NK-92 (cell line): ENCODE measurements around the gene NAA10.
A peak's percentile ranks its signal among the peaks of the same experiment; 100 is the strongest.
"Not testable (repeated sequence)": the region's sequence is repeated elsewhere in the genome, so short reads cannot be mapped to it uniquely, and the experiment has no call there.

Experiments used
- DNase-seq: peaks from one replicate; lab custom pipeline; 2025; ENCODE audit not compliant: unreplicated experiment; lab: John Stamatoyannopoulos, UW

NAA10 gene

DNA sequence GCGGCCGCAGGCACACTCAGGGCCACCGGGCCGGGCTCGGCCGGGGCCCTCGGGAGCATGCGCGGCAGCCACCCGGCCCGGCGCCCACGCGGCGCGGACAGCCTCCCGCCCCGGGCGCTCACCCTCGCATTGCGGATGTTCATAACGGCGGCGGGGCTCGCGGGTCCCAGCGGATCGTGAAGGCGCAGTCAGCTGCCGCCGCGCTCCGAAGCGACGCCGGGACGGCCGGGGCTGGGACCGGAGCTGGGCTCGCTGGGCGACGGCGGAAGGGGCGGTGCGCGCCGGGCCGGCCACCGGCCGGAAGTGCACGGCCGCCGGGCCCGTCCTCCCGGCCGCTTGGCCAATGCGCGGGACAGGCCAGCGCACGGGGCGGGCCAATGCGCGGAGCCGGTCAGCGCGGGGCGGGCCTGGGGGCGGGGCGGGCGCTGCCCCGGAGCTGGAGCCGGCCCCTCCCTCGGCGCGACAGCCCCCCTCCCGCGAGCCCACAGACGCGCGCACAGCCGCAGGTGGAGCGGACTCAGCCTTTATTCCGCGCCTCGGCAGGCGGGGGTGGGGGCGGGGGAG is at the start of gene NAA10:
Gene NAA10 (minus strand): TSS at position 276 of the 564 bp plus-strand sequence. CDS start 133 bp downstream, at position 143.
- no peak for DNase-seq

DNA sequence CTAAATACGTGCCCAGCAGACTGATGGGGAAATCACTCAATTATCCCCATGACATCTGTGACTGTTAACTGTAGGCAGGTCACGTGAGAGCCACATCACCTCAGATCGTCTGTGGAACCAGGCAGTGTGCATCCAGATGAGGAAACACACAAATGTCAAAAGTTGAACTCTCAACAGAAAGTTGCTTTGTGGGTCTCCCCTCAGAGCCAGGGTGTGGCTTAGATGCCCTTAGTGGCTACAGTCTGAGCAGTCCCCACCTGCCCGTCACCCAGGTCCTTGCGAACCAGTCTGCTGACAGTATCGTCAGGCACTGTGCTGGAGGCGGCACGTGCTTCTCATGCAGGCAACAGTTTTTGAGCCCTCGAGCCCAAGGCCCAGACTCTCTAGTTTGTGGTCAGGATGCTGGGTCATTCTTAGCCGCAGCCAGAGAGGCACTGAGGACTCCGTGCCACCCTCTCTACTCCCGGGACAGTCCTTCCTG is 48.5 kb upstream of the NAA10 start:
- DNase-seq: no peak

DNA sequence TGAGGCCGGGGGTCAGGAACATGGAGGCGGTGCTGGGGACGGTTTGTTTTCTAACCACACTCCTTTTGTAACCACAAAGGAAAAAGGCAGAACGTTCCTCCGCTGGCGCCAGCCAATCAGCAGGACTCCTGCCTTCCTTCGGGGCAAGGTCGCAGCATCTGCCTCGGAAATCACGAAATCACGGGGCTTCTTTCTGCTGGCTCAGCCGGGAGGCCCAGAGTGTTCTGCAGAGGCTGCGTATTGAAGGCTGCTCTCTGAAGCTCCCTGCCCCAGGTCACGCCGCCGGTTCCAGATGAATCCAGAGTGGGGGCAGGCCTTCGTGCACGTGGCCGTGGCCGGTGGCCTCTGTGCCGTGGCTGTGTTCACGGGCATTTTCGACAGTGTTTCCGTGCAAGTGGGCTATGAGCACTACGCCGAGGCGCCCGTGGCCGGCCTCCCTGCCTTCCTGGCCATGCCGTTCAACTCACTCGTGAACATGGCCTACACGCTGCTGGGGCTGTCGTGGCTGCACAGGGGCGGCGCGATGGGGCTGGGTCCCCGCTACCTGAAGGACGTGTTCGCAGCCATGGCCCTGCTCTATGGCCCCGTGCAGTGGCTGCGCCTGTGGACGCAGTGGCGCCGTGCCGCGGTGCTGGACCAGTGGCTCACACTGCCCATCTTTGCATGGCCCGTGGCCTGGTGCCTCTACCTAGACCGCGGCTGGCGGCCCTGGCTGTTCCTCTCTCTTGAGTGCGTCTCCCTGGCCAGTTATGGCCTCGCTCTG is 47.1 kb upstream of the NAA10 start:
- DNase-seq: no peak

DNA sequence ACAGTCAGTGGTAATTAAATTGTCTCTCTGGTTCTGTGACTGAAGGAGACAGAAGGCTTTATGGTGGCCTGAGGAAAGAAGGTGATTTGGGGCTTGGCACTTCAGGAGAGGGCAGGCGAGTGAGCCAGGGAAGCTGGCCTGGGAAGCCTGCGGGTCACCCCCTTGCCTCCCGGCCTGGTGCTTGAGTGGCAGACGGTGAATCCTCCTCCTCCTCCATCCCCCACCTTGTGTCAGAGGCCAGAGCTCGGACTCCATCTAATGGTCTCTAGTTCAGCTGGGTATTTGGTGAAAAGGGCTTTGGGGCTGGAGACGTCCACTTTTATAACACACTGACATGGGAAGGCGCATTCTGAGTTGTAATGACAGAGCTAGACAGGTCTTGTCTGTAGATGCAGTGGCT is 46.4 kb upstream of the NAA10 start:
- no peak for DNase-seq

DNA sequence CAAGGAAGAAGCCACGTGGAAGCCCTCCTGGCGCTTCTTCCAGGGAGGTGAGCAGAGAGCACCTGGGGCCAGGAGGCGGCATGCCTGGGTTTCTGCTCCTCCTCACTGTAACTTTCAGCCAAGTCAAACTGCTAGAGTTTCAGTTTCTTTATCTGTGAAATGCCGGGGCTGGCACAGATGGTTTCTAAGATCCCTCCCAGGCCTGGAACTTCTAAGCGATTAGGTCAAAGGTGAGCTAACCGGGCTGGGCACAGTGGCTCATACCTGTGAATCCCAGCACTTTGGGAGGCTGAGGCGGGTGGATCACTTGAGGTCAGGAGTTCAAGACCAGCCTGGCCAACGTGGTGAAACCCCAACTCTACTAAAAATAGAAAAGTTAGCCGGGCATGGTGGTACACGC is 45.6 kb upstream of the NAA10 start:
- DNase-seq: not testable (repeated sequence)

DNA sequence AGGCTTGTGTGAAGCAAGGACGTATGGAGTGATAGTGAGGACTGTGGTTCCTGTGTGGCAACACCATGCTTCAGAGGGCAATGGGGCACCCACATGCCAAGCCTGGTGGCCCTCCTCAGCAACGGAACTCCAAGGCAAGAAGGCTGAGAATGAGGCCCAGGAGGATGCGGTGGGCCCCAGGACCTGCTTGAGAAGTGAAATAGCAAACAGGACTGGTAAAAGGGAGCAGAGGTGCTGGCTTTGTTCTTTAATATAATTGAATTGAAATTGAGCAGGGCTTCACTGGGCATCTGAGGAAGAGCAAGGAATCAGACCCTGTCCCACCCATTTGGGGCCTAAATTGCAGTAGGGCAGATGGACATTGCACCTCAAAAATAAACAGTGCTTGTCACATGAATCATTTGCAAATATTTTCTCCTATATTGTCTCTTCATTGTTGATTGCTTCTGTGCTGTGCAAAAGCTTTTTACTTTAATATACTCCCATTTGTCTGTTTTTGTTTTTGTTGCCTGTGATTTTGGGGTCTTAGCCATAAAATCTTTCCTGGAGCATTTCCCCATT is 40.0 kb upstream of the NAA10 start:
- no peak for DNase-seq

DNA sequence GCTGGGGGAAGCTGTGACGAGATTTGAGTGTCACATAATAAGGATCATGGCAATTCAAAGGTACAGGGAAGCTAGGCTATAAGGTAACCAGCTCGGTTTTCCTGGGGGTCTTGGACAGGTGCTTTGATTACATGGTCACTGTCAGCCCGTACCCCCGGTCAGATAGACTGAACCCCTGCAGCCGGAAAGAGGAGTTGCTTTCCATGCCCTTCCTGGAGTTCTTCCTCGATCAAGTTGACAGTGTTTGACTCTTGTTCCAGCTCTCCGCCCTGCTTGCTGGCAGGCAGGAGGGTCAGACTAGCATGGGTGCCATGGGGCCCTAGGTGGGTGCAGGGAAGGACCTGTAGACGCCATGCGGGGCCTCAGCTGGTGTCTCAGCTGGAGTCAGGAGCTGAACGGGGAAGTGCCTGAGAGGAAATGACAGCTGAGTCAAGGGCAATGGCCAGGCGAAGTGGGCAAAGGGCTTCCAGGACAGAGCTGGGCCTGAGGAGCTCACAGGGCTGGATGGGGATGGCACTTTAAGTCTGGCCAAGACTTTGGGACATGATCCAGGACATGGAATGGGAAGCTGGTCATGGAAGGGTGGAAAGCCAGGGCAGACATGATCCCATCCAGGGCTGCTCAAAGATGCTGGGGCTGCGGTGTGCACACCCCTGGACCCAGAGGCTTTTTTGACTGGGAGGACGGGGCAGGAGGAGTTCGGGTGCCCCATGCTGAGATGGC is 39.3 kb upstream of the NAA10 start:
- no peak for DNase-seq

DNA sequence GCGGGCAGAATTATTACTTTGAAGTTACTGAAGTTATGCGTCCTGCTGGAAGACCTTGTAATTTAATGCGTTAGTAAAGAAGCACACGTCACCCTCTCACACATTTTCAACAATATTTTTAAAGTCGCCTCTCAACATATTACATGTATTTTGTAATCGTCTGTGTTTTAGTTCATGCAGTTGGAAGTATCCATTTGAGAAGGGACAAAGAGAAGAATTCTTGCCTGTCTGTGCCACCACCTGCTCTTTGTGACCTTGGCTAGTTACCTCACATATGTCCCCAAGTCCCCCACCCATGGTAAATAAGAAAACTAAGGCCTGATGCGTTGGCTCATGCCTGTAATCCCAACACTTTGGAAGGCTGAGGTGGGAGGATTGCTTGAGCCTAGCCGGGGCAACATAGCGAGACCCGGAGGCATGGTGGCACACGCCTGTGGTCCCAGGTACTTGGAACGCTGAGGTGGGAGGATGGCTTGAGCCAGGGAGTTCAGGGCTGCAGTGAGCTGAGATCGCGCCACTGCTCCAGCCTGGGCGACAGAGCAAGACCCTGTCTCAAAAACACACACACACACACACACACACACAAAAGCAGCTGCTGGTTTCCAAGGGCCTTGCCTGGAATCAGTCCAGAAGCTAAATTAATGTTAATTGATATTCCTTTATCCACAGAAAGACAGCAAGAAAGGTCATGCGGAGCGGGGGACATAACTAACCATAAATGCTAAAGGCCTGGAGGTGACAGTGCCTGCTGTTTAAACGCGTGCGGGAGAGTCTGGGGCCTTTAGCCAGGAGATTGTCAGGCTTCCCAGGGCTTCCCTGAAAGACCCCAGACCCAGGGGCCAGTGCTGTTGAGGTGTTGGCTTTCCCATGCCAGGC is 38.5 kb upstream of the NAA10 start:
- DNase-seq: no peak

DNA sequence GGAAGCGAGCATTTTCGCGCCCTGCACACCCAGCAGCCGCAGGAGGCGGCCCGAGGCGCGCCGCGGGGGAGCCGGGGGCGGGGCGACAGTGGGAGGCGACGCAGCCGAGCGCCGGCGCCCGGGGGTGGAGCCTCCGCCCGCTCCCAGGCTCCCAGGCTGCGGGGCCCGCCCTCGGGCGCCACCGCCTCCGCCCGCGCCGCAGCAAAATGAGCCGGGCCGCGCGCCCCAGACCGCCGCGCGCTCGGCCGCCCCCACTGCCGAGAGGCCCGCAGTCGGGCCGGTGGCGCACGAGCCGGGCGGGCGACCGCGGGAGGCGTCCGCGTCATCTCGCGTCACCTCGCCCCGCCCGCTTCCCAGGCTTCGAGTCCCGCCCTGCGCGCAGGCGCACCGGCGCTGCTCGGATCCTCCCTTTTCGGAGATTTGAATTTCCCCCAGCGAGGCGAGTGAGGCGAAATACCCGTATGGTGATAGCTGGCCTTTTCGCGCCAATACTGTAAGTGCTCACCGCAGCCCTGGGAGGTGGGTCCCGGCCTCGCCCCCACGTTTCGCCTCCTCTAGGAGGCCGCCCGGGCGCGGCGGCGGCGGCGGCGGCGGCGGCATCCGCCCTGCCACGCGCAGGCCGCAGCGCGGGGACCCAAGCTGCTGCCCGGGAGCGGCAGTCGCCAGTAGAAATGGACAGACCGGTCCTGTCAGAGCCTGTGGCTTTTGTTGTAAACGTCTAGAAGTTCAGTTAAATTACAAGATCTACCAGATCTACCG is 37.7 kb upstream of the NAA10 start, which contains the start of gene TMEM187:
Gene TMEM187 (plus strand): TSS at position 387 of the 759 bp plus-strand sequence. CDS start 9,309 bp downstream, outside the sequence.
- DNase-seq: peak; percentile 39

DNA sequence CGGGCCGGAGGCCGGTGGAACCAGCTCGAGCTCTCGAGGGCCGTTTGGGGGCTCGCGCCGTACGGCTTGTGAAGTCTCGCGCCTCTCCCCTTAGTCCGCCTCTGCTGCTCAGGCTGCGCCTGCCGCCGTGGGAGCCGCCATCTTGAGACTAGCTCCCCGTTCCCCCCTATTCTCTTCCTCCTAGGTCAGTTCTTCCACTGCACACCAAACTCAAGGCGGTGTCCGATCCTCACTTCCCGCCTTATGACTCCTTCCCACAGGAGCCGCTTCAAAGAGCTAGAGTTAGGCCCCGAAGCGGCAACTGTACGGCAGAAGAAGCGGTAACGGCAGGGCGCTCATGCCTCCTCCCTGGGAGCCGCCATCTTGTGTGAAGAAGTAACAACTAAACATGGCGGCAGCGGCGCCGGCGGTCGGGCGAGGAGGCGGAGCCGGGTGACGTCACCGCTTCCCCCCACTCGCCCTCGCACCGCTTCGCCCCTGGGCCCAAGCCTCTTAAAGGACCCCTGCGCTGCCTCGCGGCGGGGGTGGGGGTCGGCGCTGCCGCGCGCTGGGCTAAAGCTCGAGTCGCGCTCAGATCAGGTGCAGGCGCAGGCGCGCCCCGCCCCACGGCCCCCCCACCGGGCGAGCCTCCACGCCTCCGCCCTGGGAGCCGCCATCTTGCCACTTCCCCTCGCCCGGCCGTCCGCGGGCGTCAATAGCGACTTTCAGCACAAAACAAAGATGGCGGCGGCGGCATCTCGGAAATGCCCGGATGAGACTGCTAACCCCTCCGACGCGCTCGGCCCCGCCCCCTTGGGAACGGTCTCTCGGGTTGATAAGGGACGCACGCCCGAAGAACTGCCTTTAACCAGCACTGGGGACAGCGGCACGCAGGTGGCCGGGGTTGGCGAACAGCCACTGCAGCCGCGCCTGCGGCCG is 36.9 kb upstream of the NAA10 start, which contains the start of gene HCFC1:
Gene HCFC1 (minus strand): TSS at position 369 of the 918 bp plus-strand sequence. CDS start 978 bp downstream, outside the sequence.
- DNase-seq: no peak

DNA sequence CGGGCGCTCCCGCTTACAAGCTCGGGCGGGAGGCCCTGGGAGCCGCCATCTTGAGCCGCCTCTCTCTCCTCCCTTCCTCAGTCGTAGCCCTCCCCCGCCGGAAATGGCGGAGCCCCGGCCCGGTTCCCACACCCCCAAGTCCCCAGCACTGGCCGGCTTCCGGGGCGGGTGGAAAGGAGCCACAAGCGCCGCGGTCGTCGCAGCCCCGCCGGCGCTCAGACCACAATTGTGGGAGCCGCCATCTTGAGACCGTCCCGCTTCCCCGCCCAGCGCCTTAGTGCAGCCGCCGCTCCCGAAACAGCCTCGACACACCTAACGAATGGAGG is 36.2 kb upstream of the NAA10 start:
- DNase-seq: no peak

DNA sequence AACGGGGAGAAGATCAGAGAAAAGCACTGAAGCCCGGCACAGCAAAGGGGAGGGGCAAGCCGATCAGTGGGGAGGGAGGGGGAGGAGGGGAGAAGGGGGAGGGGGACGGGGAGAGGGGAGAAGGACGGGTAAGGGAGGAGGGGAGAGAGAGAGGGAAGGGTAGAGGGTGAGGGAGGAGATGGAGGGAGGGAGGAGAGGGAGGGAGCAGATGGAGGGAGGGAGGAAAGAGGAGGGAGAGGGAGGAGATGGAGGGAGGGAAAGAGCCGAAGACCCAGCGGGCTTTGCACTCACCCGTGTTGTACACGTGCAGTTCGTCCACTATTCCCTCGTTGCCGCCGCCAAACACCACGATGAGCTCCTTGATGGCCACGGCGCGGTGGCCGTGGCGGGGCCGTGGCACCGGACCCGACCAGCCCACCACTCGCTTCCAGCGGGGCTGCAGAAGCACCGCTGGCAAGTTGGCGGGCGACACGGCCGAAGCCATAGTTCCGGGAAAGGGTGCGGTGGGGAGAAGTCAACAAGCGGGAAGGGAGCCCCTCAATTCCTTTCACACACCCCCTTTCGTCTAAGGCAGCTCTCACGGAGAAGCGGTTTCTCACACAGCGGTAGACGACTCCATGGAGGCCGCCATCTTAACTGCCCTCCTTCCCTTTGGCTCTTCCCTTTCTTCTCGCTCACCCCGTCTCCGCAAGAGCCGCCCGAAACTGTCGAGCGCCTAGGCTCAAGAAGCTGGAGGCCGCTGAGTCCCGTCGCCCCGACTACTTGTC is 35.7 kb upstream of the NAA10 start:
- DNase-seq: no peak

DNA sequence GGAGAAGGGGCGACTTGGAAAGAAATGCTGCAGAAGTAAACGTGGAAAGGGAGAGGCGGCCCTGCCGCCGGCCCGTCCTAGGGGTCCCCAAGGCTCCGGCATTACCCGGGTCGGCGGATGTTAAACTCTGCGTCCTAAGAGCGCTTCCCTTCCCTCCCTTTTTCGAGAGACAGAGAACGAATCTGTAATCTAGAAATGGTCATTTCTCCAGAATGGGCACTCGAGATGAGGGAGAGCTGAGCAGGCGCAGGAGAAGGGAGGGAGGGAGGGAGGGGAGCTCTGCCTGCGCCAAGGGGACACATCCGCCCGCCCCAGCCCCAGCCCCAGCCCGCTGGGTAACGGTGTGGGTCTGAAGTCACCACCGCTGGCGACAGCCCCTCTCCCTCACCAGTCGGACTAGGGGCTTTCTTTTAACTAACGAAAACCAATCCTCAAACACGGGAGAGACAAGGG is 35.1 kb upstream of the NAA10 start:
- no peak for DNase-seq

DNA sequence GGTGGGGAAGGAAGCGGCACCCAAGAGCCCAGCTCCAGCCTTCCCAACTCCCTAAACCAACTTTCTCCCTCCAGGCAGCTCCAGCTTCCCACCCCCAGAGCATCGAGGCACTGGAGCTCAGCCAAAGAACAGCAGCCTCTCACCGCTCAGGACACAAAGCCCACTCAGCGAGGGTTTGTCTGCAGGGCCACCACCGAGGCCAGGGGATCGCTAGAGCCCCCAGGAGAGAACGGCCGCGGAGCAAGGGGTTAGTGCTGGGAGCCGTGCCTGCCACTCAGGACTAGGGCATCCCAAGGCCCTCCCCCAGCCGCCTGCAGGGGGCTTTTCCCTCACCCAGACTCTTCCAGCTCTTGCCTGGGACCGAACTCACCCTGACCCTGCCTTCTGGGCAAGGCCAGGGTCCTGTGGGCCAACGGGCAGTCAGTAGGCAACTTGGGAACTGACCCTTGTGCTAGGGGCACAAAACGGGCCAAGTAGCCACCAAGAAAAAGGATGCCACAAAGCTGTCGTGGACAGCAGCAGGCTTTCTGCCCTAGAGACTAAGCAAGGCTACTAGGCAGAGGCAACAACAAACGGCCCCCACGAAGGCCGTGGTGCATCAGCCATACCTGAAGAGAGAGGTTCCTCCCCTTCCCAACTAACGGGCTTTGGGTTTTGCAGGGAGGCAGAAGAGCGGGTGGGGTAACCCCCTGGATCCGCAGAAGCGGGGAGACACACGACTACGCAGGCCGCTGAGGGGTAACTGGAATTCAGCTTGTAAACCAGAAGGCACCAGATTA is 34.5 kb upstream of the NAA10 start:
- DNase-seq: no peak

DNA sequence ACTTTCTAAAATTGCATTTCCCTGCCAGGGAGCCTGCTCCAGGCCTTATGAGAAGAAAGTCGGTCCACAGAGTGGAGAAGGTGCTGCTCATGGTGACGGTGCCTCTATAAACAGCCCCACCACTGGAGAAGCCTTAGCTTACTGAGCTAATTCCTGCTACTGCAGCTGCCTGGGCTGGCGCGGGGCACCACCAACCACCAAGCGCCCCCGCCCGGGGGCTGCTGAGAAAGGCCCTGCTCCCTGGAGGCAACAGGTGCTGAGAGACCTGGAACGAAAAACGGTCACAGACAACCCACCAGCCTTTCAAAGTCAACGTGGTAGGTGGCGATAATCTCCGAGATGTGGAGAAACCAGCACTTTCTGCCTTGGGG is 33.9 kb upstream of the NAA10 start:
- no peak for DNase-seq

DNA sequence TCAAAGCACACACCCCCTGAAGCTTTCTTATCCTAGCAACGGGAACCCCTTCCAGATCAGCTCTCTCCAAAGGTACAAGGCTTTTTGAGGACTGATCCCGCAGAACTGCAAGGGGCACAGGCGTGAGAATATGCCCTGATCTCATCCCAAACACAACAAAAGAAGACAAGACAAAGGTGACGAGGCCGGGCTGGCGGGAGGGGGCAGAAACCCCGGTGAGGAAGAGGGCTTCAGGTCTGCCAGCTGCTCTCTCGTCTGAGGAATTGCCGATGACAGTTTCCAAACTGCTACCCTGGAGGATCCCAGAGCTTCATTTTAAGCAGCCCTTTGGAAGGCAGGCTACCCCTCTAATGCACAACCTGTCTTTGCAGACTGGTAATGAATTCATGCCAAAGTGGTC is 33.4 kb upstream of the NAA10 start:
- DNase-seq: no peak

DNA sequence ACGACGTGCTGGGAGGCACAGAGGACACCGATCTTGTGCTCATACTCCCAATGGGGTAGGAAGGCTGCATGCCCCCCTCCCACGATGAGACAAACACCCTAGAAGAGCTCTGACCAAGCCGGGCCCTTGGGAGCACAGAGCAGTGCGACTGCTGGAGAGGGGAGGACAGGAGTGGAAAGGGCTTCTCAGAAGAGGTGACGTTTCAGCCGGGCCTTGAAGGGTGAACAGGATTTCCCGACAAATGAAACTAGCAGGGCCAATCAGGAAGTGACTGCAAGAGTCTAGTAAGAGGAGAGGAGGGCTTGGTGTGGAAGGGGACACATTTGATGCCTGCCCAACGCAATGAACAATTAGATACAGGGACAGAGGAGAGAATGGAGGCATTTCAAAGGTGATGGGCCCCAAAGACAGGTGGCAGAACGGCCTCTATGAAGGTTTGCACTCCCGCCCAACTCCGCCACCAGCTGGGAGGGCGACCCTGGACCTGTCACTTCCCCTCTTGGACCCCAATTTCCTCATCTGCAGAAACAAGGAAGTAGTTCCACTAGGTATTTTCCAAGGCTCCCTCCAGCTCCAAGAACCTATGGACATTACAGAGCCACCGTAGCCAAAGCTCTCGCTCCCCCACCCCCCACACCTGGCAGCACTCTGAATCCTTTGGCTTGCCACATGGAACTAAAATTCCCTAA is 32.8 kb upstream of the NAA10 start:
- DNase-seq: no peak
